NCI-H69 (cell line): ENCODE measurements around the gene TMEM54.

Source experiments
- DNase-seq: peaks from one replicate; lab custom pipeline; 2025; lab: John Stamatoyannopoulos, UW

Gene TMEM54, protein sequence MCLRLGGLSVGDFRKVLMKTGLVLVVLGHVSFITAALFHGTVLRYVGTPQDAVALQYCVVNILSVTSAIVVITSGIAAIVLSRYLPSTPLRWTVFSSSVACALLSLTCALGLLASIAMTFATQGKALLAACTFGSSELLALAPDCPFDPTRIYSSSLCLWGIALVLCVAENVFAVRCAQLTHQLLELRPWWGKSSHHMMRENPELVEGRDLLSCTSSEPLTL

DNA sequence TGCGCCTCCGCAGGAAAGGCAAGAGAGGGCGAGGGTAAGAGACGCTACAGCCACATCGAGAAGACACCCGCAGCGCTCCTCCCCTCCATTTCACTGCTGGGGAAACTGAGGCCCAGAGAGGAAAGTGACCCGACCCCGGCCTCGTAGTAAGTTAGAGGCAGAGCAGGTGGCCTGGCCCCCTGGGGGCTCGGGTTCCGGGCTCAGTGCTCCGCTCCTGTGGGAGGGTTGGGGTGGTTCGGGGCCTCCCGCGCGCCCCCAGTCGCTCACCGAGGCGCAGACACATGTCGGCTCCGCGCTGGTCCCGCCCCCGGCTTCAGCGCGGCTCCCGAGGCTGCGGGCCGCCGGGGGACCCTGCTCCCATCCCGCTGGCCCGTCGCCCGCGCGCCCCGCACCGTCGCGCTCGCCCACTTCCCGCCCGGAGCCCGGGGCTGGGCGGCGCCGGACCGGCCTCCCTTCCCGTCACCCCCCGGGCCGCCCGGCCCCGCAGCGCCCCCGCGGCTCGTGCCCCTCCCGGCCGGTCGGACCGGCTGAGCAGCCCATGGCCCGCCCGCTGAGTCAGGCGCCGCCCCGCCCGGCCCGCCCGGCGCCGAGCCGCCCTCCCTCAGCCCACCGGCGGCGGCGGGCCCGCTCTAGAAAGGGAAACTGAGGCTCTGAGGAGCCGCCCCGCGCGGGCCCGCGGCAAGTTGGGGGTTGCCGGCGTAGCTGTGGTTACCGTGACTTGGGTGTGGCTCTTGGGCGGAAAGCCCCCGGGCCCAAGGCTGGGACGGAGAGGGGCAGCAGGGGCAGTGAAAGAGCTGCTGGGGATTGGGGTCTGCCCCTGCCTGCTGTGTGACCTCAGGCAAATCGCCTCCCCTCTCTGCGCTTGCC, at the start of gene TMEM54:
Gene TMEM54, minus strand, starts transcription at position 434 of the 867 bp plus-strand sequence. Its CDS starts 151 bp downstream, at position 283.
- peak; percentile 51 for DNase-seq

DNA sequence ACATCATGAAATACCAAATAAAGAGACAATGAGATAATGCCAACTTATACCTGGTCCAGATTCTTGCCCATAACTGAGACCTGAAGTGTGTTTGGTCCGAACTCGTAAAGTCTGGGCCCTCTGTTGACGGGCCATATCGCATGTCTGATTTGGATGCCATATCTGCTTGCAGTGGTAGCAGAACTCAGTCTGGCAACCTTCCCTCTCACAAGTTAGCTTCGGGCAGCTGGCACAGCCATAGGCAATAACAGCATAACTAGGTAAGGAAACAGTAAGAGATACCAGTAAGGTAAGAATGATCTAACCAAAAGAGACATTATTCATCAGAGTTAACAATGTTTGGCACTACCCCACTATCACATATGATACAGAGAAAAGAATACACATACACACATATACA, 48.3 kb upstream of the TMEM54 start:
- DNase-seq: no peak

DNA sequence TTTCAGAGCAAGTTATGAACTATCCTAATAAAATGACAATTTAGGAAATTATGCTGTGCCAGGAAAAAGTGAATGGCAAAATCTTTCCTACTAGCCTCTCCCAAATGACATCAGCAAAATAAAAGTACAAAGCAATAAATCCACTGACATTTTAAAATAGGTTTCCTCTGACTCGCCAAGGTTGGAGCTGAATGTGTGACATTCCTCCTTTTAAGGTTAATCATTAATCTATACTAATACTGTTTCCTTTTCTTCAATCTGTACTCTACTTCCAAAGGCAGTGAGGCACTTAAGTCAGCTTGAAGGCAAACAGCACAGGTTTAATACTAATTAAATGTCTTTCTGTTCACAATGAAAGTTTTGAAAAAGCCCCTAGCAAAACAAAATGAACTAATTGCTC, 47.7 kb upstream of the TMEM54 start:
- no peak for DNase-seq

- DNase-seq: no peak
Measured at GRCh38 chr1:32948390-32948722, 47.2 kb upstream of the TMEM54 start.

- DNase-seq: no peak
Measured at GRCh38 chr1:32947669-32948389, 46.6 kb upstream of the TMEM54 start.

DNA sequence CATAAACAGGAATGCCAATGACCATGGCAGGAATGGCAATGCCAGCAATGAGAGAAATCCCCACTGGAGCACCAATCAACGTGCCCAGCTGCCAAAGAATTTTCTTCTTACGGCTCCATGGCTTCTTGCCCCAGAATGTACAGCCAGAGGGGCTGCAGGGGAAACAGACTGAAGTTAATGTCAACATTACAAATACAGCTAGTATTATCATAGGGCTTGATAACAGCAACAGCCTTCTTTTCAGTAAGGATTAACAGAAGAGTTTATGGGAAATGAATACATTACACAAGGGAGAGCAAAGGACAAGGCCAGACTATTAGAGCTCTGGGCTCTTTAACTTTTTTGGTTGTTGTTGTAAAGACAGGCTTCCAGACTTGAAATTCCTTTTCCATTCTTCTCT, 45.2 kb upstream of the TMEM54 start:
- DNase-seq: no peak

DNA sequence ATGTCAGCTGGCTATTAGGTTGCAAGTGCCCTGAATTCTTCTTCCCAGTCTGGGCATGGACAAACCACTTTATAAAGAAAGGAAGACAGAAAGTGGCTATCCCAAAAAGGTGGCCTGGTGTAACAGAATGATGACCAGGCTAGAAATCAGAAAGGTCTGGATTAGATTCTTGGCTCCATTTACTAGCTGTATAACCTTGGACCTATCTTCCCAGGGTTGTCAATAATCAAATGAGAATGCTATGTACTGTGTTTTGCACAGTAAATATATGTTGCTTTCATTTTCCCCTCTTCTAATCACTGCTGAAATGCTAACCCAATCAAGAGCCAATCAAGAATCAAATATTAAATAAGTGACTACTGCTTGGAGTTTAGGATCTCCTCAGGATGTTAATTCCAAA, 43.0 kb upstream of the TMEM54 start:
- DNase-seq: no peak

DNA sequence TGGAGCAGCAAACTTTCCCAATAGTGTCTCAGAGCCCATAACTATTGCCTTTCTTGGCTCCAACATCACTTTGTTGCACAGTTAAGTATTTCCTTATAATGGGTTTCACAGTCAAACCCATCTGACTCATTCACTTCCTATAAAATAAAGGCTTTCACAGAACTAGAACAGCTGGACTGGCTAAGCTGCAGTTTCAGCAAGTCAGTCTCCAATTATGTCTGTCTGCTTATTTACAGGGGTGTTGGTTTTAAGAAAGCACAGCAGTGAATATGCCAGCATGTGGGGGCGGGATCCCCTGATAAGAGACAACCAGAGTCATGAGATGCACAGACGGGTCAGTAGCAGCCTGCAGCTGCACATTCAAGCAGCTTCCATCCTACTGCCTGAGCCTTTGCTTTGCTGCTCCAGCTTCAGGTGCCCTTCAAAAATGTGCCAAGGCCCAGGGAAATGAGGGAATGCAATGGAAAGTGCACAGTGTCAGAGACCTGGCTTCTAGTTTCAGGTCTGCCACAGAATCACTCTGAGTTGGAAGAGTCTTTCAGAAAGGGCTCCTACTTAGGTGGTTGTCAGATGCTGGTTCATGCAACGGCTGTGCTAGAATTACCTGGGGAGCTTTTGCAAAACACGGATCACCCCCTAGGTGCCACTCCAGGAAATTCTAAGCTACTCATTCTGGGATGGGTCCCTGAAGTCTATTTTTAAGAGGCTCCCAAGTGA, 38.6 kb upstream of the TMEM54 start:
- peak; percentile 48 for DNase-seq

DNA sequence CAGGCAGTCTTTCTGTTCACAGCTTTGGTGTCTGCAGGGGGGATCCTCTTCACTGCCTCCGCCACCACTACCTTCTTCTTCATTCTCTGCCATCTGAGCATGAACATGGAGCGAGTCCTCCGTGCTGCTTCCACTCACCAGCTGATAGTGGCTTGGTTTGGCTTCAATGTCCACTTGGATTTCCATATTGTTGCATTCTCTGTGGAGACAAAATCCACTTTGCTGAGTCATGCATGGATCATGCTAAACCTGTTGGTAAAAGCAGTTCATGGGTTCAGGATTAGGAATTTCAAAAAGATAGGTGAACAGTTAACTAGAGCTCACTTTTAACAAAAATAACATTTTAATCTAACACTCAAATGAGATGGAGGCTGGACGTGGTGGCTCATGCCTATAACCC, 35.9 kb upstream of the TMEM54 start:
- no peak for DNase-seq

DNA sequence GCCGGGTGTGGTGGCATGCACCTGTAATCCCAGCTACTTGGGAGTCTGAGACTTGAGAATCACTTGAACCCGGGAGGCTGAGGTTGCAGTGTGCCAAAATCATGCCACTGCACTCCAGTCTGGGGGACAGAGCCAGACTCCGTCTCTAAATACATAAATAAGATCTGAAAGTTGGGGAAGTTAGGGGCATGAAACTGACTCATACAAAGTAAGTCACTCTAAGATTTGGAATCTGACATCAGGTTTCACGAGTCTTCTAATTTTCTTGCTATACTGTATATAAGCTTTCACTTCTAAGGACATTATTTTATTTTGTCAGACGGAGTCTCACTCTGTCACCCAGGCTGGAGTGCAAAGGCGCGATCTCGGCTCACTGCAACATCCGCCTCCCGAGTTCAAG, 33.3 kb upstream of the TMEM54 start:
- no peak for DNase-seq

GRCh38 chr1:32933742-32934322, 32.6 kb upstream of the TMEM54 start:
- DNase-seq: peak; percentile 28

- no peak for DNase-seq
Measured at GRCh38 chr1:32931760-32932159, 30.6 kb upstream of the TMEM54 start.

- peak; percentile 2 for DNase-seq
Measured at GRCh38 chr1:32929366-32929765, 28.2 kb upstream of the TMEM54 start.

DNA sequence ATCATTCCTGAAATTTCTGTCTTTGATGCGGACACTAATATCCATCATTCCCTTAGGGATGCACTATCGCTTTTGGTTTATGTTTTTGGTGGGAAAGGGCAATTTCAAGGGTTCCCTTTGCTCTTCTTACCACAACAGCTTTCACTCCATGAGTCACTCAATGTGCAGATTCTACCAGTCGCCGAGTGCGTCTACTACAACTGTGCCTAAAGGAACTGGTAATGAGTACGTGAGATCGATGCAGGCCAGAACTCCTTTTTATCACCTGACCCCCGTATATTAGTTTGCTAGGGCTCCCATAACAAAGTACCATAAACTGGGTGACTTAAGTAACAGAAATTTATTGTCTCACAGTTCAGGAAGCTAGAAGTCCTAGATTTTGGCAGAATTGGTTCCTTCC, 27.5 kb upstream of the TMEM54 start:
- no peak for DNase-seq

- DNase-seq: no peak
Measured at GRCh38 chr1:32928285-32928684, 27.1 kb upstream of the TMEM54 start.

DNA sequence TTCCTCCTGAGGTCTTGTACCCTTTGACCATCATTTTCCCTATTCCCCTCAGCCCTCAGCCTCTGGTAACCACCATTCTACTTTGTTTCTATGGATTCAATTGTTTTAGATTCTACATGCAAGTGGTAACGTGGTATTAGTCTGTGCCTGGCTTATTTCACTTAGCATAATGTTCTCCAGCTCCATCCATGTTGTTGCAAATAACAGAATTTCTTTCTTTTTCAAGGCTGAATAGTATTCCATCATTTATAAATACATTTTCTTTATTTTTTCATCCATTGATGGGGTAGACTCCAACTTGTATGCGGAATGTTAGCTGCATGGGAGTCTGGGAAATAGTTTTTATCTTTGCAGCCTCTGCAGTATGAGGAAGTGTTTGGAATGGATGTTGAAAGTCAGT, 26.3 kb upstream of the TMEM54 start:
- no peak for DNase-seq

- no peak for DNase-seq
Measured at GRCh38 chr1:32926562-32926961, 25.4 kb upstream of the TMEM54 start.

GRCh38 chr1:32925403-32926162, 24.4 kb upstream of the TMEM54 start:
- peak; percentile 20 for DNase-seq

GRCh38 chr1:32924881-32925344, 23.7 kb upstream of the TMEM54 start:
- DNase-seq: no peak

DNA sequence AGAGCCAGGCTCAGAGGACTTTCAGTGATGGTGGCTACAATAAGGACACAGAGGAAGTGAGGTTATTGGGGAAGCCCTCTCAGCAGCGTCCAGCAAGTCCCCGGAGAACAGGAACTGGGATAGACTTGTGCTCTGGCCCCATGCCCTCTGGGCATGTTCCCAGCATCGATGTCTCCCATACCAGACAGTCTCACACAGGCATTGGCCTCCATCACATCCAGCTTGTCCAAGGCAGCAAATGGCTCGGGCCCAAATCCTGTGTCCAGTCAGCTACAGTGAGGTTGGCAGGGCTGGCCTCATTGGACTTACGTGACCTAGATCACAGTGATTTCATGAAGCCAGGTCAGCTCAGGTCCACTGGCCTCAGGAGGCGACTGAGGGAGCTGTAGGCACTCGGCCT, 19.6 kb upstream of the TMEM54 start:
- DNase-seq: no peak
